HG03280 (cell line): ENCODE measurements around the gene SLC25A45.
"Not testable (repeated sequence)": the region's sequence is repeated elsewhere in the genome, so short reads cannot be mapped to it uniquely, and the experiment has no call there.

ENCODE experiments used
- ATAC-seq: cut with Tn5 transposase; IDR thresholded peaks from one replicate; pipeline ENCODE4 v1.9.1; 2021; ENCODE audit warnings: mild to moderate bottlenecking, moderate library complexity; ENCODE audit not compliant: unreplicated experiment

SLC25A45 gene

DNA sequence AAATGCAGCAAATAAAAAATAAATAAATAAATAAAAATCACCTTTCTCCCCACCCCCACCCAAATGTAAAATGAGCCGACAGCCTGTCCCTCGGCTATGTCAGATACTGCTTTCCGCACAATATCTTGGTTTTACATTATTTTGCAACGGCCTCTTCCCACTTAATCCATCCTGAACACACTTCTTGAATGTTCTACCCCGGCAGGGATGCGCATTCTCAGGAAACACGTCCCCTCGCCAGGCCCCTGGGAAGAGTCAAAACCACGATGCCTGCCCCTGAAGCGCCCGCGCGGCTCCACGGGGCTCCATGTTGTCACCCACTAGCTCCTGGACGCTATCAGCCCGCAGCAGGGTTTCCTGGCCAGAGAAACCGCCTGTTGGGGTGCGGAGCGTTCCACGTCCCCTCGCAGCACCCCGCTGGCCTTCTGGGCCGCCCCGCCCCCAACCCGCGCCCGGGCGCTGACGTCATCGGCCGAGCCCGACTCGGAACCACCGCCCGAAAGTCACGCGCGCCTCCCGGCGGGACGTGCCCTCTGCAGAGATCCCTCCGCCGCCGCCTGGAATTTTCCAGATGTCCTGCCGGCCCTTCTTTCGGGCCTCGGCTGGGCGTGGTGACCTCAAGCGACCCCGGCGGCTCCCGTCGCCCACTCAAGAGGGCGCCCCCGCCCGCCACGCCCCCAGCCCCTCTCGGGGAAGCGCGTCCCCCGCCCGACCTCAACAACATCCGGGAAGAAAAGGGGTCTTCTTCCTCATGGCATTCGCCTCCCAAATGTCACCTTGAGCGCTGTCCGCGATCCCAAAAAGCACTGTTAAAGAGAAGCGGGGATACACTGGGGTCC, 39.6 kb upstream of the SLC25A45 start:
- peak; percentile 29 for ATAC-seq

DNA sequence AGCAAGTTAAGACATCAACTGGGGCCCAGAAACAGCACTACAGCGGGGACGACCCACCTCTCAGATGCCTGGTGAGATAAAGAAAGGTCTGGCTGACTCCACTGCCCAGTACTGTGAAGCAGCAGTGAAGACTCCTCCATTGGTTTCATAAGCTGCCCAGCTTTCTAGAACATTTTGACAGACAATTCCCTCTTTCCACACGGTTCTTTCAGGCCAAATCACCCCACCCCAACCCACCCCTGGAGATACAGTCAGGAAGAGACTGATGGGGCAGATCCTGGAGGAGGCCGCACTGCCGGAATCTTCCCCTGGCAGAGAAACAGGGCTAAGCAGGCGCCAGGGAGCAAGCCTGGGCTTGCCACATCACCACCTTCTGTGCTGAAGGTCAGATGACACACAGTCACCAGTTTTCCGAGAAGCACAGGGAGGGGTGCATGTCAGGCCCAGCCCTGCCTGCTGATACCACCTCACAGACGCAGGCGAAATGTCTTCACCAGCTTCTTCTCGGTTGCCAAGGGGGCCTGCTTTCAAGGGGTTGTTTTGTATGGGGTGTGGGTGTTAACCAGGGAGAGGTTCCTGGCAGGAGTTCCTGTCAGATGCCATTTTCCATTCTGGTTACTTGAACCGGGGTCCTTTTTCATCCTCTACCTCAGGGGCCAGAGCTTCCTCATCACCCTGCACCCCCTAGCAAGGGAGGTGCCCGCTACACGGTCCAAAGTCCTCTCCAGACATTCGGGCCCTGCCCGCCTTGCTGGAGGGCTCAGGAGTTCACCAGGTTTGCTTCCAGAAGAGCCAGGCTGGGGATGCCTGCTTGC, 38.7 kb upstream of the SLC25A45 start:
- no peak for ATAC-seq

DNA sequence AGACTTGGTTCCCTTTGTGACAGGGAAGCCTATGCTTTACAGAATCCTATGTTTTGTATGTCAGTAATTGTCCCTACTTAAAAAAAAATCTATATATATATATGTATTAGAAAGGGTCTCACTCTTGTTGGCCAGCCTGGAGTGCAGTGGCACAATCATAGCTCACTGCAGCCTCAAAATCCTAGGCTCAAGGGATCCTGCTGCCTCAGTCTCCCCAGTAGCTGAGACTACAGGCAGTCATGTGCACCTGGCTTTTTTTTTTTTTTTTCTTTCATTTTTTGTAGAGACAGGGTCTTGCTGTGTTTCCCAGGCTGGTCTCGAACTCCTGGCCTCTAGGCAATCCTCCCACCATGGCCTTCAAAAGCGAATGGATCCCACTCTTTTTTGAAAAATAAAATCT, 38.1 kb upstream of the SLC25A45 start:
- ATAC-seq: no peak

DNA sequence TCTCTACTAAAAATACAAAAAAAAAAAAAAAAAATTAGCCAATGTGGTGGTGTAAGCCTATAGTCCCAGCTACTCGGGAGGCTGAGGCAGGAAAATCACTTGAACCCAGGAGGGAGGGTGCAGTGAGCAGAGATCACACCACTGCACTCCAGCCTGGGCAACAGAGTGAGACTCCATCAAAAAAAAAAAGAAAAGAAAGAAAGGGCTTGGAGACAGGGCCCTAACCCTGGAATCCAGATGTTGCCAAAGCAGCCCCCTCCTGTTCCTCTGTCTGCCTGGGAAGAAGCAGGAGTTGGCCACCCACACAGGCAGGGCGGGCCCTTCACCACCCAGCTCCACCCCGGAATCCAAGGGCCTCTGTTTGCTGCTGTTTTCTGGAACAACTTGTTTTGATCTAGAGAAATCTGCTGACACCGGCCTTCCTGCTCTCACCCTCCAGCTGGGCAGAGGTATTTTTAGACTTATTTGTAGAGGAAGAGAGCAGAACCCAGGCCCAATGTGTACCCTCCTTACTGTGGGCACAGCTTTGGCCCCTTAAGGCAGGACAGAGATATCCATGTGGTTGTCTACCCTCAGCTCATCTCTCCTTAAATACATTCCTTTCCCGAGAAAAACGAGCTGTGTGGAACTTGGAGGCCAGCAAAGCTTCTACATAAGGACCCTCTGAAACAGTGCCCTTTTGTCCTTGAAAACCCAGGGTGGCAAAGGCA, 37.5 kb upstream of the SLC25A45 start:
- no peak for ATAC-seq

DNA sequence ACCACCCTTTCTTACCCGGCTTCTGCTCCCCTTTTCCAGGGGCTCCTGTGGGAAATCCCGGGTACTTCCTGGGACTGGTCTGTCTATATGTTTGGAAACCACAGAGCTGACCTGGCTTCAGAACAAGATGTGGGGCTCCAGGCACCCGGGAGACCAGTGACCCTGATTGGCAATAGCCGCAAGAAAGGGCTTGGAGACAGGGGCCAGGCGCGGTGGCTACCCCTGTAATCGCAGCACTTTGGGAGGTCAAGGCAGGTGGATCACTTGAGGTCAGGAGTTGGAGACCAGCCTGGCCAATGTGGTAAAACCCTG, 37.0 kb upstream of the SLC25A45 start:
- no peak for ATAC-seq

DNA sequence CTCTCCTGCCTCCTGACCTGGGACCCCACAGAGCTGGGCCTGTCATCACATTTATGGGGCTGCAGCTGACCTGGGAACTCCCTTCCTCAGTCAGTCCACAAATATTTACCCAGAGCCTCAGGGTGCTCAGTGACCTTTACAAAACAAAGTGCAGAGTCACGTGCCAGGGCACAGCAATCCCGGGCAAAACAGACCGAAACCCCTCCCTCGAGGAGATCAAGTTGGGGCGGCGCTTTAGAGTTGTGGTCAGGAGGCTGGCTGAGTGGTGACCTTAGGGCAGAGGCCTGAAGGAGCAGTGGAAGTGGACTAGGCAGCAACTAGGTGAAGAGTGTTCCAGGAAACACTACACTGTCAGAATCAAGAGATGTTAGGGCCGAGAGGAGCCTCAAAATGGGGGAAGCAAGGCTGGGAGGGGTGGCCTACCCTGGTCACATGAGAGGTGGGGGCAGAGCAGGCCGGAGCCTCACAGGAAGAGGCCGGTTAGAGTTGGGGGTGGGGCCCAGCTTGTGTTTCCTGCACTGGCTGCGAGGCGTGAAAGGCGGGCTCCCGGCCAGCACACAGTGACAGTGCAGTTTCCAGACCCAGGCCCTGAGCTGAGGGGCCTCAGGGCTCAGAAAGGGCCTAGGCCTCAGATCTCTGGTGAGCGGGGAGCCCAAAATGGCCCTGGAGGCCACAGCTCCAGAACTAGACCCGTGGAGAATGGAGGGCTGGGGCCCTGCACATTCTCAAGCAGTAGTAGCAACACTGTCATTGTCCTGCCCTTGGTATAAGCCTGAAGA, 36.4 kb upstream of the SLC25A45 start:
- peak; percentile 35 for ATAC-seq

DNA sequence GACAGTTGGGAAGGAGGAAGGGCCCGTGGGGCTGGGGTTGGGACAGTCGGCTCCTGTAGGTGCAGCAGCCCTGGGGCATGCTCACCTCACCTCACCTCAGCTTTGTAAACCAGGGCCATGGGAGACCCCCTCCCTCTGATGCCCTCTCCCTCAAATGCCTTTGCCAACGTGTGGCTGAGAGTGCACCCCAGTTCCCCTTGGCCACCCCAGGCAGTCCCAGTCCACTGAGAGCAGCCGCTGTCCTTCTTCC, 35.9 kb upstream of the SLC25A45 start:
- no peak for ATAC-seq

DNA sequence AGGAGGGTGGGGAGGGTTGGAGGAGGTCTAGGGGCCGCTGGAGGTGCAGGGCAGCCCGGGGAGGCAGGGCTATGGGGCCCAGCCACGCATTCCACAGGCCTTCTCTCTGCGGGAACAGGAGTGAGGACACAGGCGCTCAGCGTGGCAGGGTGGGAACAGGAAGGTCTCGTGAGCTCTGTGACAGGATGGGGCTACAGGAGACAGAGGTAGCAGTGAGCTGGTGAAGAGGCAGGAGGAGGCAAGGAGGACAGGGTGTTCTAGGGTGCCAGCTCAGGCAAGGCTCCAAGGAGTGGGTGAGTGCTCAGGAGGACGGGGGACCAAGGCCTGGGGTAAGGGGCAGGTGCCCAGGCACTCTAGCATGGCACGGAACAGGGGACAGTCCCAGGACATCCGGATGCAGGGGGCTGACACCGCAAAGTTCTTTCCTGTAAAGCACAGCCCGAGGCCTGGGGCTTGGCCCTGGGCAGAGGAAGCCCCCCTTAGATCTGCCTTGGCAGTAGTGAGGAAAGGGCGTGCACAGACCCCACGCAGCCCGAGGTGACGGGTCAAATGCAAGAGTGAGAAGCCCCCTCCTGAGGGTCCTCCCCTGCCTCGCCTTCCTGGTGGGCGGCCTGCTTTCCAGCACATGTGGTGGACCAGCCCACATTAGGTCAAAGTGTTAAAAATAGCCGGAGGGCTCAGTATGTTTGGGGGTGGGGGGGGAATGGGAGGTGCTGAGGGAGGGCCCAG, 35.4 kb upstream of the SLC25A45 start:
- ATAC-seq: no peak

DNA sequence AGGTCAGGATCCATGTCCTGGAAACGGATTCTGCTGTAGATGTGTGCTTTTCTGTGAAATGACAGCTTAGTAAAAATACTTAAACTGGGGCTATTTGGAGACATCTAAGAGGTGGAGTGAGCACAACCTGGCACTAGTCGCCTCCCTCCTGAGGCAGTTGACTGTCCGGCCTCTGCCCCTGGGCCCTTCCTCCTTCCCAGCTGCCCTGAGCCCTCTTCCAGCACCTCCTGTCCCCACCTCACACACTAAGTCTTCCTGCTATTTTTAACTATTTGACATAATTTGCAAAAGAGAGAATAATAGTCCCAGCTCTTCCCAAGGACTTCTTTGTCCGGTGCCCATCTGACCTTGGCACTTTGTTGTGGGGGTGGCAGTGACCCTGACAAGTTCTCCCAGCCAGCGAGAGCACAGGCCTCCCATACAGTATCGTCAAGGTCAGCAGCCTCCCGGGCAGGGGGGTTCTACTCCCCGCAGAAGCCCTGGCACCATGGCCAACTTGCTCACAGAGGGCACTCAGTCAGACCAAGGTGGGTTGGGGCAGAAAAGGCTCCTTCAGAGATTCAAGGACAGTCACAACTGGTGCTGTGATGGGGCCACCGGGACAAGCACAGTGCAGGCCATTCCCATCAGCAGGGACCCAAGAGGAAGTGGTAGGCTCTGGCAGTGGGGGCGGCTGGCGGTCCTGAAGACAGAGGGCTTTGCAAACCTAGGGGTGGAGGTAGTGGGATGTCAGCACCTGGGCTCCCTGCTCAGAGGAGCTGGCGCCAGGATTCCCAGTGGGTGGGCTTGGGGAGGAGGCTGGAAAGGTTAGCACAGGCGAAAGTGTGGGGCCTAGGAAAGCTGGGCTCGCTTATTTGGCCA, 34.6 kb upstream of the SLC25A45 start:
- no peak for ATAC-seq

DNA sequence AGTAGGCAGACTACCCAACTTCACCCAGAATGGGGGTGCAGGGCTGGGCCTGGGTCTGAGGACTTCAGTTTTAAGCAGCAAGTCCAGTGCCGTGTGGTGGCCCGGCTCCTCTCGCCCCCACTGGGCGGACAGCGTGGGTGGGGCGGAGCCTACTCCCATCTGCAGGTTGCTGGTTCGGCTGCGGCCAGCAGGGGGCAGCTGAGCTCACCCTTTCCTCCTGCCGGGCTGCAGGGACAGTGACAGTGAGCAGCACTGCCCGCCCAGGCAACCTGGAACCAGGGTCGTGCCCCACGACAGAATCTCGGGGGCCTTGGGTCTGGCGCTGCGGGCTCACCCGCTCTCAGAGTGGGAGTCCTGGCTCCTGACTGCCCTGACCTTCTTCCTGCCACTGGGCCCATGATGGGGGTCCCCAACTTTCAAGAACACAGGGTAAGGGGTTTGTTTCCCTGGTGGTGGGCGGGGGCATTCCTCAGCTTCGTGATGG, 33.9 kb upstream of the SLC25A45 start:
- ATAC-seq: peak; percentile 44

DNA sequence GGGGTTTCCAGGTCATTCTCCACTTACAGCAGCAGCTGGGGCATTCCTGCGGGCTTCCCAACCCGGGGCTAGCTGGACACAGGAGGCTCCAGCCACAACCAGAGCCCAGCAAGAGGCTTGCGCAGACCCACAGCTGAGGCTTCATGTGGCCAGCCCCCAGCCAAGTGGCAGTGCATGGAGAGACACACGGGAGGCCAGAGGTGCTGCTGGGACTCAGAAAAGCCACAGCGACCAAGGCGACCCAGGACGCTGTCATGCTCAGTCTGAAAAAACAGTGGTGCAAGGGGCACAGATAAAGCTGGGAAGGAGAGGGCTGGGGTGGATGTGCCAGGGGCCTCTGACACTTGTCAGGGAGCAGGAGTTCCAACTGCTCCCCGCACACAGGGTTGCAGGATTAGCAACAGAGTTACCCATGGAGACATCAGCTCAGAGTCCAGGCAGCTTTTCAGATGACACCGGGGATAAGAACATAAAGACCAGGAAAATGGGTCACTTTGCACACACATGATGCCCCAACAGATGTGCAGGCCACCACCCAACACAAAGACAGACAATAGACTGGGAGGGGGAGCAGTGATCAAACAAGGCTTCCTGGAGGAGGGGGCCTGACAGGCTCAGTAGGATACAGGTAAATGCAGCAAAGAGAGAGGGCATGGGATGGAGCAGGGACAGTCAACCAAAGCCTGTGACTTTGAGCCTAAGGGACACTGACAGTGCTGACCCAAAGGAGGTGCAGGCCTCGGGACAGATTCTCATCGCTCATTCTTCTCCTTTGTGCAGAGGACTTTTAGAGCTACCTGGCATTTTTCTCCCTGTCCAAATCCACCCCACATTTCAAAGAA, 33.3 kb upstream of the SLC25A45 start:
- ATAC-seq: no peak

DNA sequence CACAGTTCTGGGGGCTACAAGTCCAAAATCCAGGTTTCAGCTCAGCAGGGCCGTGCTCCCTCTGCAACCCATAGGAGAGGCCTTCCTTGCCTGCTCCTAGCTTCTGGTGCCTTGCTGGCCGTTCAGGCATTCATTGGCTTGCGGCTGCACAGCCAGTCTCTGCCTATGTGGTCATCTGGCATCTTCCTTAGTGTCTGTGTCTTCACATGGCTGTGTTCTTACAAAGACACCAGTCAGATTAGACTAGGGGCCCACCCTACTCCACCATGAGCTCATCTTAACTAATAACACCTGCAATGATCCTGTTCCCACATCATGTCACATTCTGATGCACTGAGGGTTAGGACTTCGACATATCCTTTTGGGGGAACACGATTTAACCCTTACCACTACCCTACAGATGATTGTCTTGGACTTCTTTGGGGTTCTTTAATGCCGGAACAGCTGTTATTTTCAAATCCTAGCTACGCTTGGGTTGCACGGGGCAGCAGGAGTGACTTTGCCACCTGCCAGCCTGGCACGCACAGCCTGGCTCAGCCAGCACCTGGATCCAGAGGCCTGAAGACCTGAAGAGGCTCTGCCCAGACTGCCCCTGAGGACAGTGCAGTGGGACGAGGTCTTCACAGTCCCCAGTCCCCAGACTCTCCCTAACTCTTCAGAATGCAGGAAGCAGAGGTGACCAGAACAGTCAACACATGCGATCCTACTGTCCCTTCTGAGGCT, 32.5 kb upstream of the SLC25A45 start:
- no peak for ATAC-seq

DNA sequence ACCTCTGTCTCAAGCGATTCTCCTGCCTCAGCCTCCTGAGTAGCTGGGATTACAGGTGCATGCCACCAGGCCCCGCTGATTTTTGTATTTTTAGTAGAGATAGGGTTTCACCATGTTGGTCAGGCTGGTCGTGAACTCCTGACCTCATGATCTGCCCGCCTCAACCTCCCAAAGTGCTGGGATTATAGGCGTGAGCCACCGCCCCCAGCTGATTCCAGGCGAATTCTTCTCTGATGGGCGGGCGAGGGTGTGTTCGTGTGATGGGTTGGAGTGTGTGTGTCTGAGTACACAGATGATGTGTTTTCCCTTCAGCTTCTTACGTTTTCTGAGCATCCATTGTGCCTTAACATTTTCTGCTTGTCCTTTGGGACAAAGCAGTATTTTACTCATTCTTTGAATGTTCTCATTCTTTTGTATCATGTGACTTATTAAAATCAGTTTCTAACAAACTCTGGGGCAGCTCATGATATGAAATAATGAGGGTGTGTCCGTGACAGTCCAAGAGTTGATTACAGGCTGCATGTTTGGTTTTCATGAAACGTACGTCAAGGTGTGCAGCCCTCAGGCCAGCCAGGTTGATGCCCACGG, 30.7 kb upstream of the SLC25A45 start:
- not testable (repeated sequence) for ATAC-seq

DNA sequence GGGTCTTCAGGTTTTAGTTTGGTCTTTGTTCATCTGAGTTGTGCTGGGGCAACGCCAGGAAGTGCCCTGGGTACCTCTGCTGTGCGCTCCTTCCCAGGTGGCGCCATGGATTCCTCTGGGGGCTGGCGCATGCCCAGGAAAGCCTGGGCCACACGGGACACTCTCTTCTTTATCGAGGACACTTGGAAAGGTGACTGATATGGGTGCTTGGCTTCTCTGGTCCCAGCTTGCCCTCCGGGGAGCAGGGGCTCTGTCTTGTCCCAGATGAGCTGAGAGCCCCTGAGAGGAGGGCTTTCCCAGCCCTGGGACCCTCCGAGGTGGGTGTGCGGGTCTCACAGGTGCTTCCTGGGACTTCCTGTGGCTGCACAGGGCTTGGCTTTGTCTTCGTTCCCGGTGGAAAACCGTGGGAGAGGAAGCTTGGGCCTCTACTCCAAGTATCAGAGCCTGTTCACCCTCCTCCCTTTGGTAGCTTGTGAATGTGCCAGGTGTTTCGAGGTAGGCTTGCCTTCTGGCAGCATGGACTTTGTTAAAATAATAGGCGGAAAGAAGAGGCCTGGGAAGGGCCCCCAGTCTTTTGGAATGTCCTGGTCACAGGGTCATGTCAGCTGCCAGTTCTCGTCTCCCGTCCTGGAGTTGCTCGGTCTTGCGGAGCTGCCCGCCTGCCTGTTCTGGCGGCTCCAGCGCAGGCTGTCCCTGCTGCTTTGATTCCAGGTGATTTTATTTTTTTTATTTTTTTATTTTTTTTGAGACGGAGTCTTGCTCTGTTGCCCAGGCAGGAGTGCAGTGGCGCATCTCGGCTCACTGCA, 30.0 kb upstream of the SLC25A45 start:
- no peak for ATAC-seq

DNA sequence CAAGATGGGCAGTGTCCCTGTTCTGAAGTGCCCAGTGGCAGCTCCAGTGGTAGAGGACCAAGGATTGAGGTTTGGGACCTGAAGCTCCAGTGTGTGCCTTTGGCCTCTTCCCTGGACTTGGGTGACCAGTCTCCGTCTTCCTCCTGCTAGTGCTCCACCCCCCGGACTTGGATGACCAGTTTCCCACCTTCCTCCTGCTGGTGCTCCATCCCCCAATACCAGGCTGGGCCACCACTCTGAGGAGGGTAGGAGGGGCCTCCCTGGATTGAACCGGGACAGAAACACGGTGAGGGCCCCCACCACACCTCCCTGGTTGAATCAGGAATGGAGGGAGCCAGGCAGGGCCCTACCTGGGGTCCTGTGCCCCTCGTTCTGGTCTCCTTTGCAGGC, 29.2 kb upstream of the SLC25A45 start:
- ATAC-seq: no peak

DNA sequence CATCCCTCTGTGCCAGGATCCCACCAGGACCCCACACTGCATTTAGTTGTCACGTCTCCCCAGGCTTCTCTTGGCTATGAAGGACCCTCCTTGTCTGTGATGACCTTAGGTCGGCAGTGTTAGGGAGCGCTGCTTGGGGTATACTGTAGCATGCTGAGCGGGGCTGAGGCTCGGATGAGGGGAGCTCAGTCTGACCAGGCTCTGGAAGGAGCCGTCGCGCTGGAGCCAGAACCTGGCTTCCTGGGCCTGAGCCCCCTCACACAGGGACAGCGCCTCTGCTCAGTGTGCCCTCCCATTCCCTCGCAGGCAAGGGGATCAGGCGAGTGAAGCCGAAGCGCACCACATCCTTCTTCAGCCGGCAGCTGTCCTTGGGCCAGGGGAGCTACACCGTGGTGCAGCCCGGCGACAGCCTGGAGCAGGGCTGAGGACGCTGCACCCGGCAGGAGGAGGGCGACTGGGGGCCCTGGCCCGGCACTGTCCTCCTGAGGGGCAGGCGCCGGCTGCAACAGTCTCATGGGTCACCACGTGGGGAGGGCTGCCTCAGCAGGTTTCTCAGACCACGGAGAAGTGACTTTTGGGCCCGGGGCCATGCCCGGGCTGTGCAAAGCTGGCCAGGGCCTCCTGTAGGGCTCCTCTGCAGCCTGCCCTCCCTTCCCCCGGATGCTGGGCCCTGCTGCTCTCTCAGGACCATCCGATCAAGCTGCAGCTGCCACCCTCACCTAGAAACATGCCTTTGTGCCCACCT, 28.7 kb upstream of the SLC25A45 start:
- ATAC-seq: no peak
